ENCODE data around the gene CD37.
"Not testable (repeated sequence)": the region's sequence is repeated elsewhere in the genome, so short reads cannot be mapped to it uniquely, and the experiment has no call there.

The CD37 gene

DNA sequence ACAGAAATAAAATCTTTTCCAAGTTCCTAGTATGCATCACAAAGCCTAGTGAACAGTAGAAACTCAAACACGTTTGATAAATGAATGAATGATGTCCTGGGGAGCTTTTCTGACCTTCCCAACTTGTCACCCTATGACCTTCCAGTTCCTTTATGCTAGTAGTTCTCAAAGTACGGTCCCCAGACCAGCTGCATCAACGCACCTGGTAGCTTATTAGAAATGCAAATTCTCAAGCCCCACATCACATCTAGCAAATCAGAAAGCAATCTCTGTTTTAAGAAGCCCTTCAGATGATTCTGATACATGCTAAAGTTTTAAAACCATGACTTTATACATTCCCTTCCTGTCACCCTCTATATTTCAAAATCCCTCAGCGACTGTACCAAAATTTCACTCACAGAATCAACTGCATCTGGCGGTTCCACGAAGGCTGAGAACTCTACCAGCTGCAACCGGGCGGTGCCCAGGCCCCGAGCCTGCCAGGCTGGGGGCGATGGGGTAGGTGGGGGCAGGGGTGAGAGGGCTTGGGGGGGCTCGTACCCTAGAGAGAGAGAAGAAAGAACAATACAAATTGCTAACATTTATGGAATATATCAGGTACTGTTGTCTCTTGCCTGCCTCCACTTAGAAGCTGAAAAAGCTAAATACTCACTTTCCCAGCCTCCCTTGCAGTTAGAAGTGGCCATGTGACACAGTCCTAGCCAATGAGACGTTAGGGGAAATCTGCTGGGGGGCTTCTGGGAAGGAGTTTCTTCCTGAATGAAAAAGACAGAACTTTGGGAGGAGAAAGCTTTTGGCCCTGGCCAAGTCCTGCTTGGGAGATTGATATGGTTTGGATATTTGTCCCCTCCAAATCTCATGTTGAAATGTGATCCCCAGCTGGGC lies 13.3 kb downstream of the CD37 start:
- DNase-seq: no peak

DNA sequence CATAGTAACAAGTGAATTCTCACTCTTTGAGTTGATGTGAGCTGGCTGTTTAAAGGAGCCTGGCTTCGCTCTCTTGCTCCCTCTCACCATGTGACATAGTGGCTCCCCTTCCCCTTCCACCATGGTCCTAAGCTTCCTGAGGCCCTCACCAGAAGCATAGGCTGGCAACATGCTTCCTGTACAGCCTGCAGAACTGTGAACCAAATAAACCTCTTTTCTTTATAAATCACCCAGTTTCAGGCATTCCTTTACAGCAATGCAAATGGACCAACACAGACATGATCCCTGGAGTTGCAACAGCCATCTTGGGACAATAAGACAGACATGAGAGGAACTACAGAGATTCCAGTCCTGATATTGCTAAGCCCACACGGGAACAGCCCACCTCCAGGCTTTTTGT lies 14.4 kb downstream of the CD37 start:
- DNase-seq: no peak

GRCh38 chr19:49355909-49356353 lies 20.7 kb downstream of the CD37 start:
- no peak for DNase-seq

GRCh38 chr19:49356382-49356781 lies 21.2 kb downstream of the CD37 start:
- DNase-seq: no peak

GRCh38 chr19:49357186-49357585 lies 22.0 kb downstream of the CD37 start:
- DNase-seq: no peak

GRCh38 chr19:49359851-49360820 lies 24.9 kb downstream of the CD37 start:
- DNase-seq: no peak

DNA sequence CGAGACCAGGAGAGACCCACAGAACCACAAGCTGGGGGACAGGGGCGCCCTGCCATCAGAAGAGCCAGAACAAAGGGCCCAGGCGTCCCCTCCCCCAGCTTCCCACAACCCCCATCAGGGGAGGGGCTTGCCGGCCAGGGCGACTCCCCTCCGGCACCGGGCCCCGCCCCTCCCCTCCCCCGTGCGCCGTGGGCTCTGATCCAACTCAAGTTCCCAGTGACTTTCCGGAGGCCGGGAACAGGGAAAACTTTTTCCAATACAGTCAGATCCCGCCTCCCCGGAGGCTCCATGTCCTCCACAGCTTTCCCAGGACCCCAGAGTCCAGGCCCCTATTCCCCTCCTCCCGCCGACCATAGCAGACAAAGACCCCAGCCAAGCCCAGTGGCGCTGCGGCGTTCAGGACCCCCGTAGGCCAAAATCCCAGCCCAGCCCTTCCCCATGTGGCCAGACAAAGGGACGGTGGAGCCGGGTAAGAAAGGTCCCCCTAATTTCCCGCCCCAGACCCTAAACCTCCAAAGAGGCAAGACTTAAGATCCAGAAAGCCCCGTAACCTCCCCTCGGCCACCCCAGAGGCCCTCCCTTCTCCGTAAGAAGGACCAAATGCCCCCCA lies 26.3 kb downstream of the CD37 start:
- DNase-seq: peak in 1 of 2 experiments; percentile 62

DNA sequence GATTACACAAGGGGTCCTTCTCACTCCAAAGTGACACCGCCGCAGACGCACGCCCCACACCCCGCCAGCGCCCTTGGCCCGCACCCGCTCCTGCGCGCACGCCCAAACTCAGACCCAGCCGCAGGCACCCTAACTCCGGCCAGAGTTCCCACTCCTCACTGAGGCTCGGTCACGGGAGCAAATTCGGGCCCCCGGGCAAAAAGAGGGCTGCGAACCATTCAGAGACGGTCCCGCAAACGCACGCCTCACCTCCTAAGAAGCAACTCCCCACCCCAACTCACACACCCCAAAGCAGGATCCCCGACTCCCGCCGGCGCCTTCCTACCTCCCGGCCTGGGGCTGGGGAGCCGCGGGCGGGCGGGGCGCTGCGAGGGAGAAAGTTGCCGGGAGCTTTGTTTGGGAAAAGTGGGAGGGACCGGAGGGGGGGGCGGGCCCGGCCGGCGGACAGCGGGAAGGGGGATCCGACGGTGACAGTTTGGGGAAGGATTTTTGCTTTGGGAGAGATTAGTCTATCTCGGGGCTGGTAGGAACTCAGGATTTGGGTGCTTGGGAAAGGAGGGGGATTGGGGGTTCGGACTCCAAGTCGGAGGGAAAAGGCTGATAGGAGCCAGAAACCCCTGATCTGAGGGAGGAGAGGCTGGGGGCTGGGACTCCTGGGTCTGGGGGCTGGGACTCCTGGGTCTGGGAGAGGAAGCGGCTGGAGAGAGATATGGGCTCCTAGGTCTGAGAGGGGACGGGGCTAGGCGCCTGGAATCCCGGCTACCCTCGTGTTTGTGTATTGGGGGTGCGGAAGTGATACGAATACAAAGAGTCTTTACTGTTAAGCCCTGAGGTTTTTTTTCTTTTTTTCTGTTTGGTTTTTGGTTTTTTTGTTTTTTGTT lies 27.1 kb downstream of the CD37 start, which contains the start of gene TEAD2:
TEAD2 (minus strand) TSS at position 369 of the 881 bp plus-strand sequence. CDS start 2,341 bp downstream, outside the sequence.
- DNase-seq: peak in 1 of 2 experiments; percentile 34

- no peak for DNase-seq
Measured at GRCh38 chr19:49362929-49363267, 27.7 kb downstream of the CD37 start.

GRCh38 chr19:49363268-49364082 lies 28.3 kb downstream of the CD37 start, which contains the start of gene DKKL1:
Gene DKKL1 (plus strand): TSS chr19:49363877. CDS start chr19:49363999, 122 bp downstream.
- DNase-seq: peak; percentile 89 to 92

DNA sequence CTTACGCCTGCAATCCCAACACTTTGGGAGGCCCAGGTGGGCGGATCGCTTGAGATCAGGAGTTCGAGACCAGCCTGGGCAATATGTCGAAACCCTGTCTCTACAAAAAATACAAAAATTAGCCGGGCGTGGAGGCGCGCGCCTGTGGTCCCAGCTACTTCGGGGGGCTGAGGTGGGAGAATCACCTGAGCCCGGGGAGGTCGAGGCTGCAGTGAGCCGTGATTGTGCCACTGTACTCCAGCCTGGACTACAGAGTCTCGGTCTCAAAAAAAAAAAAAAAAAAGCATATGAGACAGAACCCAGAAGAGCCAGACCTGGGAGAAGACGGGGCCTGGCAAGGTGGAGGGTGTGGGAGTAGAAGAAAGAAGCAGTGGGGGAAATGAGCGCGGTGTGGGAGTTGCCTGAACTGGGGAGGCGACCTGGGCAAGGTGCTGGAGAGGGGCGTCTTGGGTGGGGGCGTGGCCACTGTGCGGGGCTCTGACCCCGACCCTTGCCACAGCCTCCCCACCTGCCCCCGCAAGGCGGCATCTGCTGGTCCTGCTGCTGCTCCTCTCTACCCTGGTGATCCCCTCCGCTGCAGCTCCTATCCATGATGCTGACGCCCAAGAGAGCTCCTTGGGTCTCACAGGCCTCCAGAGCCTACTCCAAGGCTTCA lies 29.0 kb downstream of the CD37 start:
- DNase-seq: no peak

- DNase-seq: no peak
Measured at GRCh38 chr19:49366110-49366509, 30.9 kb downstream of the CD37 start.

DNA sequence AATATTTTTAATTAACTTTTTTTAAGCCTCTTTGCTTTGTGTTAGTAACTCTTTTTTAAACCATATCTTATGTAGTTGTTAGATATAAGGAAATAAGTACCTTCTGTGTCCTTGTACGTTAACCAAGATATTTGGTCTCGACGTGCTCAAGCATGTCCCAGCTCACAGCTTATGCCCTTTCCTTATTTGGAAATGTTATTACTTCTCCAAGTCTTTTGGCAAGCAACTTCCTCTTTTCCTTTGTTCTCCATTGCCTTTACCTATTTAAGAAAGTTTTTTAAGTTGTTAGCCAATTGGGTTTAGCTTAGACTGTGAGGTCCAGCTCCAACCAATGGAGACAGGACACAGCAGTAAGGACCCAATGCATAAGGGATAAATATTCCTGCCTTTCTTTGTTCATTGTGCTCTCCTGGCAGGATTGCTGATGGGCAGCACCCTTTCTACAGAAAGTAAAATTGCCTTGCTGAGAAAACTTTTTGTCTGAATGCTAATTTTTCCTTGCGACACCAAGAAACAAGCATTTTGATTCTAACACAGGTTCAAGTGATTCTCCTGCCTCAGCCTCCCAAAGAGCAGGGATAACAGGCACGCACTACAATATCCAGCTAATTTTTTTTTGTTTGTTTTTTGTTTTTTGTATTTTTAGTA lies 33.6 kb downstream of the CD37 start:
- DNase-seq: no peak

DNA sequence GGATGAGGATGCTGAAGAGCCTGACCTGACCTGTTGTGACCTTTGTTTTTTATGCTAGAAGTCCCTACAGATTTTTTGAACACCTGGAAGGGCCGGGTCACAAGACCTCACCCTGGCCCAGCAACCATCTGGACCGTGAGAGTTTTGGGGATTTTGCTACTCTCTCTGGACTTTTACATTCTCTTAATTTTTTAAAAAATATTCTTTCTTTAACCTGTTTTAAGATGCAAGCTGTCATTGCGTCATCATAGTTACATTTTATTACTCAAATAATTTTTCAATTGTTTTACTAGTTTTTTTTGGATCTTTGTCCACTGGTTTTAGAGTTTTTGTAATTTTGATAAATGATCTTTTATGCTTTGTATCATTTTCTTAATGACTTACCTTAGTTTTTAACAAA lies 36.0 kb downstream of the CD37 start:
- no peak for DNase-seq

DNA sequence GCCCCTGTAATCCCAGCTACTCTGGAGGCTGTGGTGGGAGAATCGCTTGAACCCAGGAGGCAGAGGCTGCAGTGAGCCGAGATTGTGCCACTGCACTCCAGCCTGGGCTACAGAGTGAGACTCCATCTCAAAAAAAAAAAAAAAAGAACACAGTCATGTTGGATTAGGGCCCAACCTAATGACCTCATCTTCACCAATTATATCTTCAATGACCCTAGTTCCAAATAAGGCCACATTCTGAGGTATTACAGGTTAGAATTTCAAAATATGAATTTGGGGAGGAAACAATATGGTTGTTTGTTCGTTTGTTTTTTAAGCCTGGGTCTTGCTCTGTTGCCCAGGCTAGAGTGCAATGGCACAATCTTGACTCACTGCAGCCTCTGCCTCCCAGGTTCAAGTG lies 38.0 kb downstream of the CD37 start:
- DNase-seq: not testable (repeated sequence)

GRCh38 chr19:49374665-49375434 lies 39.6 kb downstream of the CD37 start:
- DNase-seq: no peak

- DNase-seq: no peak
Measured at GRCh38 chr19:49378512-49378911, 43.3 kb downstream of the CD37 start.

DNA sequence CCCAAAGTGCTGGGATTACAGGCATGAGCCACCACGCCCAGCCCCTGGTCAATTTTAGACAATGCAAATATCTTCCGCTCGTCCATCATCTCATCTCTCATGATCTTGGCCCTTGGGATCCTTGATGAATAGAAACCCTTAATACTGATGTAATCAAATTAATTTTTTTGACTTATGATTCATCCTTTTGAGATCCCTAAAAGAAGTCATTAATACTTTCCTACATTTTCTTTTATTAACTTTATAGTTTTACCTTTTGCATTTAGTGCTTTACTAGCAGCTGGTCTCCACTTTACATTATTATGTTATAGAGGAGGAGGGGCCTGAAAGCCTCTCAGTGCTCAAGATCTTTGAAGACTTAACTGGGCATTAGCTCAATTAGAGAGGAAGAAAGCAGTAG lies 45.2 kb downstream of the CD37 start:
- DNase-seq: no peak

- DNase-seq: no peak
Measured at GRCh38 chr19:49382639-49383038, 47.4 kb downstream of the CD37 start.
